Adrenal gland (tissue), 12 donors: Measurements from ENCODE around the gene OPCML. TPM values are rescaled to one million over a fixed set of nuclear protein-coding genes. Genes with fewer than 3 reads are reported as not detected.

Experiments
- DNase-seq, 7 donors: peaks; one replicate each; pipeline ENCODE4 v3.0.0-alpha.2; 2019 to 2020
- H3K27ac ChIP-seq, 5 donors: fragments of 200-600 bp; sonication (generic) in 4 of 5; 1 replicate in 3 of 5; 2 replicates in 2 of 5; pipeline versions ENCODE4 v1.5.1 to v1.8.0; 2016 to 2020; ENCODE audit warnings: mild to moderate bottlenecking in 1 of 5
- H3K27me3 ChIP-seq: fragments of 200-600 bp; 2 replicates; pipeline ENCODE4 v1.8.0; 2021
- H3K36me3 ChIP-seq, 2 donors: fragments of 200-600 bp; replicated peaks in 1 of 2; 1 replicate in 1 of 2; 2 replicates in 1 of 2; pipeline versions ENCODE4 v1.5.1 to v1.8.0; 2018 to 2022
- H3K4me1 ChIP-seq, 2 donors: fragments of 200-600 bp; replicated peaks in 1 of 2; 1 replicate in 1 of 2; 2 replicates in 1 of 2; pipeline versions ENCODE4 v1.5.1 to v1.8.0; 2018 to 2021
- H3K4me3 ChIP-seq, 4 donors: fragments of 200-600 bp; sonication (generic) in 3 of 4; one replicate each; pipeline ENCODE4 v1.5.1; 2016 to 2018
- H3K9me3 ChIP-seq, 3 donors: fragments of 200-600 bp; sonication (generic) in 1 of 3; replicated peaks in 1 of 3; 1 replicate in 2 of 3; 2 replicates in 1 of 3; pipeline versions ENCODE4 v1.5.1 to v1.8.0; 2016 to 2021
- CTCF ChIP-seq, 6 experiments: fragments of 450-650 bp in 4 of 6; fragments of 200-600 bp in 2 of 6; sonication (generic) in 1 of 6; IDR thresholded peaks; 1 replicate in 5 of 6; 2 replicates in 1 of 6; pipeline versions ENCODE4 v1.5.1 to v1.8.0; 2016 to 2021; ENCODE audit warnings: antibody characterized with exemption in 6 of 6, mild to moderate bottlenecking in 2 of 6, moderate library complexity in 1 of 6
- POLR2A ChIP-seq, 2 donors: fragments of 450-650 bp; IDR thresholded peaks; one replicate each; pipeline ENCODE4 v1.6.1; 2017; ENCODE audit warnings: antibody characterized with exemption in 2 of 2, mild to moderate bottlenecking in 2 of 2, moderate library complexity in 1 of 2
- WGBS, 4 donors: extraction: QIAGEN DNeasy Blood & Tissue Kit in 2 of 4; methylation state at CpG; one replicate each; pipeline versions ENCODE4 v1.1.5 to v1.1.7; 2013 to 2017; 5-methylcytosine and 5-hydroxymethylcytosine counted together
- intact Hi-C, 2 donors: fragments of 100-400 bp; cut with DNase I; formaldehyde crosslinking; loops; one replicate each; pipeline versions ENCODE4 v1.14.1 to v1.15.0; 2022 to 2023
- polyA plus RNA-seq, 3 donors: library from polyadenylated mRNA; stranded (reverse); fragments of 200-250 nt in 2 of 3; fragments of 350-450 nt in 1 of 3; fragmentation: Illumina TruSeq in 1 of 3; extraction: RNeasy Lipid Tissue Mini Kit (QIAGEN cat#74804) in 1 of 3; gene quantifications; one replicate each; pipeline ENCODE4 v1.2.3, GENCODE V29; 2013 to 2014
- total RNA-seq, 9 donors: library from RNA; depleted of rRNA in 4 of 9; stranded (reverse); fragments of >200 nt in 4 of 9; fragments of 120-200 nt in 1 of 9; fragmentation: NEBNext Ultra II Directional in 1 of 9; extraction: Animal tissue kit (Norgen Biotek cat#: 25700) in 1 of 9; gene quantifications; one replicate each; pipeline versions ENCODE4 v1.1.0 to v1.2.4, GENCODE V29; 2013 to 2023
- donor health status: healthy with polysubstance abuse.
- donor health status: Bipolar disorder and iron deficiency.
- donor health status: DM: yes; HTN: yes; CAD: no.
- donor health status: DM: no; HTN: no; CAD: no.
- donor health status: DM: no; HTN: no; CAD: no.
- donor health status: DM: yes; HTN: yes; CAD: no.

Gene OPCML
- total and polyA plus RNA-seq, 12 donors, result 0.10 to 5.5 (median 0.72) TPM; not detected in 5

GRCh38 chr11:132925825-132926469 lies 606.4 kb downstream of the OPCML start:
- intact Hi-C loops, result no loop called here
- H3K27me3 ChIP-seq, result no peaks in the 10 kb centered on the region
- no peak overlapping the region for H3K27ac ChIP-seq
- no peak for DNase-seq
- H3K9me3 ChIP-seq, result no peaks in the 10 kb centered on the region
- no peaks in the 10 kb centered on the region for H3K36me3 ChIP-seq
- no peak for TF ChIP-seq CTCF (IDR thresholded peaks at IDR 0.05)
- TF ChIP-seq POLR2A (IDR thresholded peaks at IDR 0.05), result no peak
- 66 to 78% (median 72%) methylated on average over 3 of the region's 3 CpGs for WGBS, 4 donors
- no peak overlapping the region for H3K4me3 ChIP-seq
- no peaks in the 10 kb centered on the region for H3K4me1 ChIP-seq

GRCh38 chr11:132921597-132921996 lies 610.7 kb downstream of the OPCML start:
- Histone ChIP-seq H3K27me3 (no peaks in the 10 kb centered on the region), H3K4me3 (no peak overlapping the region), H3K27ac (no peak overlapping the region), H3K36me3 (no peaks in the 10 kb centered on the region), H3K4me1 (no peaks in the 10 kb centered on the region), H3K9me3 (no peaks in the 10 kb centered on the region)
- DNase-seq, result no peak
- 89 to 94% (median 93%) methylated on average over 6 of the region's 6 CpGs for WGBS, 4 donors
- intact Hi-C loops, result no loop called here
- TF ChIP-seq CTCF (IDR thresholded peaks at IDR 0.05), result no peak
- TF ChIP-seq POLR2A (IDR thresholded peaks at IDR 0.05), result no peak

- no peaks in the 10 kb centered on the region for H3K4me1 ChIP-seq
- no peaks in the 10 kb centered on the region for H3K36me3 ChIP-seq
- 62 to 77% (median 70%) methylated on average over 20 of the region's 20 CpGs for WGBS, 4 donors
- TF ChIP-seq POLR2A (IDR thresholded peaks at IDR 0.05) (no peak), CTCF (IDR thresholded peaks at IDR 0.05) (no peak)
- no peaks in the 10 kb centered on the region for H3K9me3 ChIP-seq
- H3K27ac ChIP-seq, result no peak overlapping the region
- intact Hi-C loops, result no loop called here
- no peaks in the 10 kb centered on the region for H3K27me3 ChIP-seq
- no peak overlapping the region for H3K4me3 ChIP-seq
- DNase-seq, result no peak
These were observed 611.7 kb downstream of the OPCML start for GRCh38 chr11:132920451-132921096.

GRCh38 chr11:132914600-132914999 lies 617.7 kb downstream of the OPCML start:
- intact Hi-C loops, result no loop called here
- 85 to 91% (median 89%) methylated on average over 5 of the region's 5 CpGs for WGBS, 4 donors
- Histone ChIP-seq H3K4me3 (no peak overlapping the region), H3K4me1 (no peaks in the 10 kb centered on the region), H3K27ac (no peak overlapping the region), H3K27me3 (no peaks in the 10 kb centered on the region), H3K9me3 (no peaks in the 10 kb centered on the region), H3K36me3 (no peaks in the 10 kb centered on the region)
- TF ChIP-seq POLR2A (IDR thresholded peaks at IDR 0.05) (no peak), CTCF (IDR thresholded peaks at IDR 0.05) (no peak)
- DNase-seq, result no peak
